Ishikawa (cell line): ENCODE results near the gene BDKRB2.

Experiments
- EGR1 ChIP-seq: IDR thresholded peaks from 2 replicates; pipeline ENCODE4 v1.6.1; 2012
- EP300 ChIP-seq: IDR thresholded peaks from 2 replicates; pipeline ENCODE4 v1.6.1; 2012; ENCODE audit warnings: borderline replicate concordance
- FOXM1 ChIP-seq: IDR thresholded peaks from 2 replicates; pipeline ENCODE4 v1.6.1; 2012; ENCODE audit warnings: low read depth, borderline replicate concordance
- MAX ChIP-seq: IDR thresholded peaks from 2 replicates; pipeline ENCODE4 v1.6.1; 2012
- RAD21 ChIP-seq: IDR thresholded peaks from 2 replicates; pipeline ENCODE4 v1.6.1; 2012; ENCODE audit warnings: low read depth
- TAF1 ChIP-seq: IDR thresholded peaks from 2 replicates; pipeline ENCODE4 v1.6.1; 2012; ENCODE audit warnings: low read depth, mild to moderate bottlenecking
- TEAD4 ChIP-seq: IDR thresholded peaks from 2 replicates; pipeline ENCODE4 v1.6.1; 2012
- YY1 ChIP-seq: IDR thresholded peaks from 2 replicates; pipeline ENCODE4 v1.6.1; 2012; ENCODE audit warnings: low read depth
- ZBTB7A ChIP-seq: IDR thresholded peaks from 2 replicates; pipeline ENCODE4 v1.6.1; 2012; ENCODE audit warnings: low read depth

GRCh38 chr14:96257056-96257455 is 52.4 kb downstream of the BDKRB2 start:
- TF ChIP-seq TEAD4 (no peak), YY1 (no peak), EGR1 (no peak), TAF1 (no peak), MAX (no peak), ZBTB7A (no peak), EP300 (no peak), FOXM1 (no peak), RAD21 (no peak)
